Uterus (tissue), 2 donors: ENCODE measurements around the gene CRMP1.

ENCODE experiments used
- POLR2A ChIP-seq, 2 donors: fragments of 450-650 bp; IDR thresholded peaks; one replicate each; pipeline ENCODE4 v1.6.1; 2016; ENCODE audit warnings: antibody characterized with exemption in 2 of 2, mild to moderate bottlenecking in 1 of 2, moderate library complexity in 1 of 2
- TF ChIP-seq, protein P1 (sequence below), 4 experiments: fragments of 200-600 bp in 2 of 4; fragments of 450-650 bp in 2 of 4; sonication (generic) in 2 of 4; IDR thresholded peaks; one replicate each; pipeline ENCODE4 v1.5.1; 2016 to 2019; ENCODE audit warnings: antibody characterized with exemption in 4 of 4, mild to moderate bottlenecking in 2 of 4, moderate library complexity in 1 of 4

GRCh38 chr4:5843573-5844530 lies 49.0 kb downstream of the CRMP1 start:
- TF ChIP-seq, protein P1, sequence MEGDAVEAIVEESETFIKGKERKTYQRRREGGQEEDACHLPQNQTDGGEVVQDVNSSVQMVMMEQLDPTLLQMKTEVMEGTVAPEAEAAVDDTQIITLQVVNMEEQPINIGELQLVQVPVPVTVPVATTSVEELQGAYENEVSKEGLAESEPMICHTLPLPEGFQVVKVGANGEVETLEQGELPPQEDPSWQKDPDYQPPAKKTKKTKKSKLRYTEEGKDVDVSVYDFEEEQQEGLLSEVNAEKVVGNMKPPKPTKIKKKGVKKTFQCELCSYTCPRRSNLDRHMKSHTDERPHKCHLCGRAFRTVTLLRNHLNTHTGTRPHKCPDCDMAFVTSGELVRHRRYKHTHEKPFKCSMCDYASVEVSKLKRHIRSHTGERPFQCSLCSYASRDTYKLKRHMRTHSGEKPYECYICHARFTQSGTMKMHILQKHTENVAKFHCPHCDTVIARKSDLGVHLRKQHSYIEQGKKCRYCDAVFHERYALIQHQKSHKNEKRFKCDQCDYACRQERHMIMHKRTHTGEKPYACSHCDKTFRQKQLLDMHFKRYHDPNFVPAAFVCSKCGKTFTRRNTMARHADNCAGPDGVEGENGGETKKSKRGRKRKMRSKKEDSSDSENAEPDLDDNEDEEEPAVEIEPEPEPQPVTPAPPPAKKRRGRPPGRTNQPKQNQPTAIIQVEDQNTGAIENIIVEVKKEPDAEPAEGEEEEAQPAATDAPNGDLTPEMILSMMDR (IDR thresholded peaks at IDR 0.05): no peak
- TF ChIP-seq POLR2A (IDR thresholded peaks at IDR 0.05): no peak
